MCF 10A (cell line): Measurements from ENCODE around the gene WDR31. TPM values are rescaled to one million over a fixed set of nuclear protein-coding genes. Genes with fewer than 3 reads are reported as not detected.

Experiments used
- BruUV-seq: library from RNA; stranded (reverse); fragments of 400-500 nt; replicated peaks from 2 replicates; lab custom pipeline; 2021; lab: Mats Ljungman, UMichigan
- CTCF ChIA-PET: fragments of 300-600 bp; sonication (Branson Sonifier 250); formaldehyde crosslinking; extraction: SDS; loops from one replicate; lab custom pipeline; 2021; ENCODE audit warnings: antibody characterized with exemption, inconsistent platforms; lab: Yijun Ruan, JAX
- POLR2A ChIA-PET: fragments of 300-600, 350-650 bp; sonication (Branson Sonifier 250); formaldehyde crosslinking; extraction: SDS; loops from one replicate; lab custom pipeline; 2020; ENCODE audit warnings: antibody characterized with exemption, inconsistent platforms; lab: Yijun Ruan, JAX
- DNase-seq: peaks from one replicate; pipeline ENCODE4 v3.0.0-alpha.2; 2018; ENCODE audit not compliant: unreplicated experiment
- H3K27ac Mint-ChIP-seq: one replicate; pipeline ENCODE4 v1.8.0; 2022; ENCODE audit warnings: mild to moderate bottlenecking, low read depth, mixed read lengths; ENCODE audit not compliant: unreplicated experiment
- H3K27me3 Mint-ChIP-seq: one replicate; pipeline ENCODE4 v1.8.0; 2022; ENCODE audit warnings: mixed read lengths; ENCODE audit not compliant: insufficient read depth, unreplicated experiment
- H3K36me3 Mint-ChIP-seq: one replicate; pipeline ENCODE4 v1.8.0; 2022; ENCODE audit warnings: mild to moderate bottlenecking, moderate library complexity, mixed read lengths; ENCODE audit not compliant: insufficient read depth, unreplicated experiment
- H3K4me1 Mint-ChIP-seq: one replicate; pipeline ENCODE4 v1.8.0; 2022; ENCODE audit warnings: mixed read lengths; ENCODE audit not compliant: insufficient read depth, unreplicated experiment
- H3K4me3 Mint-ChIP-seq: one replicate; pipeline ENCODE4 v1.8.0; 2022; ENCODE audit warnings: mild to moderate bottlenecking, moderate library complexity, mixed read lengths; ENCODE audit not compliant: unreplicated experiment
- H3K9me3 Mint-ChIP-seq: one replicate; pipeline ENCODE4 v1.8.0; 2022; ENCODE audit warnings: mixed read lengths; ENCODE audit not compliant: unreplicated experiment
- CTCF ChIP-seq: fragments of 200-600 bp; IDR thresholded peaks from one replicate; pipeline ENCODE4 v1.8.0; 2022; ENCODE audit warnings: antibody characterized with exemption, mild to moderate bottlenecking; ENCODE audit not compliant: unreplicated experiment
- intact Hi-C: fragments of 100-400 bp; cut with micrococcal nuclease; formaldehyde crosslinking; loops from 2 replicates; pipeline ENCODE4 v1.14.1; 2022
- total RNA-seq: library from RNA; stranded (reverse); gene quantifications from 2 replicates; pipeline ENCODE4 v1.2.3, GENCODE V29; 2022

WDR31 gene
- total RNA-seq, 1 experiment from 2014 or later: 2.3 TPM

- Mint-ChIP-seq H3K36me3 (no peaks in the 10 kb centered on the region), H3K4me1 (peaks cover 15% of the 10 kb centered on the region), H3K4me3 (no peak overlapping the region), H3K27ac (no peak overlapping the region), H3K27me3 (no peaks in the 10 kb centered on the region), H3K9me3 (no peaks in the 10 kb centered on the region)
- intact Hi-C loops: no loop called here
- no peak for DNase-seq
- no TSS peak for BruUV-seq
- ChIA-PET CTCF (interaction anchor here (0.5 to 1.2 kb wide), 4 partner anchors 13 to 213 kb away, joined by 3 to 4 read pairs (median 3); no protein-coding TSS in a partner anchor), POLR2A (no interaction called here)
- TF ChIP-seq CTCF: no peak
Observed at GRCh38 chr9:113364951-113365350, 24.9 kb upstream of the WDR31 start.

DNA sequence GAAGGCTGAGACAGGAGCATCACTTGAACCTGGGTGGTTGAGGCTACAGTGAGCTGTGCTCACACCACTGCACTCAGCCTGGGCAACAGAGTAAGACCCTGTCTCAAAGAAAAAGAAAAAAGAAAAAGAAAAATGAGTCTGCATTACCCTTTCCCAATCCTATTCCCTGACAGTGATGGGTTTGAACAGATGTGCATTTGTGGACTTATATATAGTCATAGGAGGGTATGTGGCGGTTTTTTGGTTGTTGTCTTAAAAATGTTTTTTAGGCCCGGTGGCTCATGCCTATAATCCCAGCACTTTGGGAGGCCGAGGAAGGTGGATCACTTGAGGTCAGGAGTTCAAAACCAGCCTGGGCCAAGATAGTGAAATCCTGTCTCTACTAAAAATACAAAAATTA lies 23.3 kb upstream of the WDR31 start:
- no peaks in the 10 kb centered on the region for H3K36me3 Mint-ChIP-seq
- TF ChIP-seq CTCF: no peak
- H3K4me1 Mint-ChIP-seq: peaks cover 15% of the 10 kb centered on the region
- DNase-seq: no peak
- intact Hi-C loops: no loop called here
- CTCF ChIA-PET: interaction anchor here (0.6 kb wide), 3 partner anchors 139 to 311 kb away, joined by 3 read pairs; no protein-coding TSS in a partner anchor
- POLR2A ChIA-PET: no interaction called here
- BruUV-seq: no TSS peak
- H3K9me3 Mint-ChIP-seq: no peaks in the 10 kb centered on the region
- no peak overlapping the region for H3K4me3 Mint-ChIP-seq
- no peaks in the 10 kb centered on the region for H3K27me3 Mint-ChIP-seq
- H3K27ac Mint-ChIP-seq: no peak overlapping the region

GRCh38 chr9:113361304-113362018 lies 21.4 kb upstream of the WDR31 start:
- H3K4me1 Mint-ChIP-seq: peaks cover 15% of the 10 kb centered on the region
- CTCF ChIA-PET: interaction anchor here (0.8 to 1.1 kb wide), 2 partner anchors 9 to 44 kb away, joined by 3 read pairs; no protein-coding TSS in a partner anchor
- H3K4me3 Mint-ChIP-seq: no peak overlapping the region
- H3K27ac Mint-ChIP-seq: no peak overlapping the region
- H3K36me3 Mint-ChIP-seq: no peaks in the 10 kb centered on the region
- DNase-seq: no peak
- no TSS peak for BruUV-seq
- no peak for TF ChIP-seq CTCF
- intact Hi-C loops: no loop called here
- no peaks in the 10 kb centered on the region for H3K9me3 Mint-ChIP-seq
- POLR2A ChIA-PET: interaction anchor here (1.2 kb wide), 1 partner anchor 9 kb away, joined by 4 read pairs; no protein-coding TSS in a partner anchor
- H3K27me3 Mint-ChIP-seq: peaks cover 9% of the 10 kb centered on the region

GRCh38 chr9:113360242-113360842 lies 20.3 kb upstream of the WDR31 start:
- peaks cover 15% of the 10 kb centered on the region for H3K27me3 Mint-ChIP-seq
- no peak overlapping the region for H3K27ac Mint-ChIP-seq
- H3K4me3 Mint-ChIP-seq: no peak overlapping the region
- BruUV-seq: no TSS peak
- POLR2A ChIA-PET: no interaction called here
- DNase-seq: no peak
- no peaks in the 10 kb centered on the region for H3K9me3 Mint-ChIP-seq
- no peak for TF ChIP-seq CTCF
- H3K4me1 Mint-ChIP-seq: peaks cover 7% of the 10 kb centered on the region
- CTCF ChIA-PET: no interaction called here
- intact Hi-C loops: no loop called here
- no peaks in the 10 kb centered on the region for H3K36me3 Mint-ChIP-seq
